ENCODE data around the gene TMEM107.
A peak's percentile ranks its signal among the peaks of the same experiment; 100 is the strongest.
"Not testable (repeated sequence)": the region's sequence is repeated elsewhere in the genome, so short reads cannot be mapped to it uniquely, and the experiment has no call there.

The TMEM107 gene

DNA sequence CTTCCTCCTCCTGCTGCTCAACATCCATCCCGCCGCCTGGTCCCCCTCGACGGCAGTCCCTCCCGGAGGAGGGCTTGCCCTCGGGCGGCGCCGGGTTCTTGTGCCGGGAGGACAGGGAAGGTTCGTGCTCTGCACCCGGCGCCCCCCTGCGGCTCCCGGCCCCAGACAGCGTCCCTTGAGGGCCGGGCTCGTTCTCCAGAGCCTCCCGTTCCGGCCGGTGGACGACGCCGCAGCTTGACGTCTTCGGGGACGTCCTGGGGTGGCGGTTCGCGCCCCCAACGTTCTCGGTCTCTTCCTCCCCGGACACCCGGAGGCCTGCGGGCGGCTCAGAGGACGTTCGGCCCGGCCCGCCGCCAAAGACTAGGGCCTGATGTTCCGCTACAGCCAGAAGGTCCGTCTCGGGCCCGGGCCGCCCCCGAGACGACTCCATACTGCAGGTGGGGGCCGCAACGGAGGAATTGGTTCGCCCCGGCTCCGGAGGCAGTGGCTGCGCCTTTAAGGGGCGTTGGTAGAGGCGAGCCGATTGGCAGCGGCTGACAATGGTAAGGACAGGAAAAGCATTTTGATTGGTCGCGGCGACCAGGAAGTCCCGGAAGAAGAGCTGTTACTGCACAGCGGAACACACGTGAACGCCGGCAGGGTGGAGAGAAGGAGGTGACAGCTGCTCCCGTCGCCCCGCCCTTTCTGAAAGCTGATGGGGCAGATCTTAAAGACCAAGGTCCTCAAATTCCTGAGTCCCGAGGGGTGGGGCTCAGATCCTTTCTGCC, 13.7 kb upstream of the TMEM107 start, which contains the start of gene BORCS6:
TSS of gene BORCS6 (minus strand) at position 470 of the 767 bp plus-strand sequence. CDS start at position 430, 40 bp downstream.
- peak; percentile 99 for DNase-seq (ENCODE audit: low read depth)

DNA sequence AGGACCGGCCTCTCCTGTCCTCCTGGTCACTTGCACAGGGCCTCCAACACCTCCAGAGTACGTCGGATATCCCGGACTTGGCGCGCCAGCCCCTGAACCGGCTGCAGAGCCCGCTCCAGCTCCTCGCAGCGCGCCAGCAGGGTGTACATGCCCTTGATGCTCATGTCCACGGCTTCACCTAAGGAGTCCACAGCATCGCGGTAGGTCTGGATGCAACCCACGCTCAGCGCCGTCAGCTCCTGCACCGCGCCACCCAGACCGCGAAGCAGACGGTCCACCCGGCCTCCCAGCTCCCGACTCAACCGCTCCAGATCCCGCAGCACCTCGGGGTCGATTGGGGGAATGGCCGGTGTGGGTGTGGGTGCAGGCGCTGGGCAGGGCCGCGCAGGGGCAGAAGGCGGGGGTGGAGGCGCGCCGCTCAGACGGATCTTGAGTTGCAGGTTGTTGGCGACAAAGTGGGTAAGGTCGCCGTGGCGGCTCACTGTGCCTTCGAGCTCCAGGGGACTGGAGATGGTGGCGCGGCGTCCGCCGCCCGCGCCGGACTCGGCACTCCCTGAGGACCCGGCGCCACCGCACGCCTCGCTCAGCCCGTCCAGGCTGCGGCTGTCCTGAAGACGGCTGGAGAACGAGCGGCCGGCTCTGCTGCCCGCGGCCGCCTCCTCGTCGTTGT, 13.0 kb upstream of the TMEM107 start:
- DNase-seq (ENCODE audit: low read depth): no peak

DNA sequence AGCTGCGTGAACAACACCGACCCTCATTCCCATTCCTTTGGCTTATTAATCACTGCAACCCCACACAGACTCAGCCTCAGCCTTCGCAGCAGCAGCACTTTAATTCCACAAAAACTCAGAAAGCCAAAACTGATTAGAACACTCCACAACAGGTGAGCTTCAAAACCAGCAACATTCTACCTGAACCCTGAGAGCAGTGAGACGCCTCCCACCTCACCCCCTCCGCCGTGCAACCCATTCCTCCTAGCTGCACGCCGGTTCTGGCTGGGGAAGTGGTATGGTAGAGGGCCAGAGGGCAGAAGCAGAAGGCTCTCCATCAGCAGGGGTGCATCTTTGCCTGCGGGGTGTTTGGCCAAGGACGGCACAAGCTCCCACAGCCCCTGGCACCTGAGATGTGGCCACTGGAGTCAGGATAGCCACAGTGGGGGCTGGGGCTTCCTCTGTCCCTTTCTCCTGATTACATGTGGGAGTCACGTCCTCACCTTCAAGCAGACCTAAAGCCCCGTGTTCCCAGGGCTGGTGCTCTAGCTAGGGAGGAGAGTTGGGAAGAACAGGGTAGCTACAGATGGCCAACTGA, 12.2 kb upstream of the TMEM107 start:
- DNase-seq (ENCODE audit: low read depth): no peak

DNA sequence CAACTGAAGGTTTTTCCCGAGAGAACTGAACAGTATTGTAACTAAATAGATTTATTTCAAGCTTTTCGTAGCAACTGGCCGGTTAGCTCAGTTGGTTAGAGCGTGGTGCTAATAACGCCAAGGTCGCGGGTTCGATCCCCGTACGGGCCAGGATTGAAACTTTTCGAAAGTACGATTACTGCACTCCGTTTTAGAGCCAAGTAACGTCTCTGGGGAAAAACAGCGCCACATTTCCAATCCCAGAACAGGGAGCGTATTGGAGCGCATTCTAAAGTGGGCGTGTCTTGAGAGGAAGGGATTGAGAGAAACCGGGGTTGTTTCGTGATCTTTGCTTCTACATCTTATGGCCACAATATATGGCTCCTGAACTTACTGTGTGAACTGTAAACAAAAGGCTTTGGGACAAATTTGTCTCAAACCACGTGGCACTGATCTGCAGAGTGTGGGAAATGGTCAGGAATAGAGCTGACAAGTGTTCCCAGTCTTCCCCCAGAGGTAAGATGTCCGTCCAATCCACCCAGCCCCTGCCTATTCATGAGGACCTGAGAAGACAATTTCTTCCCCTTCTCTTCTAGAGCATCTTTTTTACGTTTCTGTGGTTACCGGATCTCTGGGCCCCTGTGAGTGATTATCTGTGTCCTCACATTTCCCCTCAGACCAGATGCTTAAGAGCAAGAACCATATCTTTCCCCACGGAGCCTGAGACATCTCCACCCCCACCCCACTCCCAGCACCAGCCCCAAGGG, 11.5 kb upstream of the TMEM107 start:
- peak; percentile 100 for DNase-seq (ENCODE audit: low read depth)

DNA sequence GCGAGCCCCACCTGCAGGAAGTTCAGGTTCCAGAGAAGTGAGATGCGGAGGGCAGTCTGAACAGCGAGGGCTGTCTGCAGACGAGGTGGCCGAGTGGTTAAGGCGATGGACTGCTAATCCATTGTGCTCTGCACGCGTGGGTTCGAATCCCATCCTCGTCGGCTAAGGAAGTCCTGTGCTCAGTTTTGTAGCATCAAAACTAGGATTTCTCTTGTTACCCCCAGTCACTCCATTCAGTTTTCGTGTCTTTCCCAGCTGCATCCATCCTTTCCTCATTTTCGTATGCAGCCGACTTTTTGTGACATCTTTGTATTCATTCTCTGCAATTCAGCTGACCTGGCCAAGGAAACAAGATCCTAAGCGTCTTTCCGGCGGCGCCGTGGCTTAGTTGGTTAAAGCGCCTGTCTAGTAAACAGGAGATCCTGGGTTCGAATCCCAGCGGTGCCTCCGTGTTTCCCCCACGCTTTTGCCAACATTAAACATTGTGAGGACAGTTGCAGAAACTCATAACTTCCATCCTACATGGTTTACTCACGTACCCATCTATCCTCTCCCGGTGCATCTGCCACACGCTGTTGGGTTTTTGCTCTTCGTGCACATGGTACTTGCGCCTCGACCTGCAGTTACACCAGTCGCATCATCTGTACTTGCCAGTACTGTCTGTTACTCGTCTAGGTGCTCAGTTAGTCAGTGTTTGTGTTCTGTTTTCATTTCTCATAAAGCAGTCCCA, 10.8 kb upstream of the TMEM107 start:
- peak; percentile 96 for DNase-seq (ENCODE audit: low read depth)

DNA sequence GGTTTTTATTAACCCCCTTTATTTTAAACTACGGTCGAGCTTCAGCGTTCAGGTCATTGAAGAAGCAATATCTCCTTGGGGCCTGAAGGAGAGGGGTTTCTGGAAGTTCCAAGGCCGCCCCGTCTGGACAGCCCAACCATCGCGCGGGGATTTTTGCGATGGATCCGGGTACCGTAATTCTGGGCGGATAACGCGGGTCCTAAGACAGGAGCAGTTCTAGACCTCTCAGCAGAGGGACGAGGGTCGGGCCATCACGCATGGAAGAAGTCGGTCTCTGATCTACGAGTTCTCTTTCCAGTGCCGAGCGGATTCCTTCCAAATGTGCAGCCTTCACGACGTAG, 10.2 kb upstream of the TMEM107 start:
- no peak for DNase-seq (ENCODE audit: low read depth)

DNA sequence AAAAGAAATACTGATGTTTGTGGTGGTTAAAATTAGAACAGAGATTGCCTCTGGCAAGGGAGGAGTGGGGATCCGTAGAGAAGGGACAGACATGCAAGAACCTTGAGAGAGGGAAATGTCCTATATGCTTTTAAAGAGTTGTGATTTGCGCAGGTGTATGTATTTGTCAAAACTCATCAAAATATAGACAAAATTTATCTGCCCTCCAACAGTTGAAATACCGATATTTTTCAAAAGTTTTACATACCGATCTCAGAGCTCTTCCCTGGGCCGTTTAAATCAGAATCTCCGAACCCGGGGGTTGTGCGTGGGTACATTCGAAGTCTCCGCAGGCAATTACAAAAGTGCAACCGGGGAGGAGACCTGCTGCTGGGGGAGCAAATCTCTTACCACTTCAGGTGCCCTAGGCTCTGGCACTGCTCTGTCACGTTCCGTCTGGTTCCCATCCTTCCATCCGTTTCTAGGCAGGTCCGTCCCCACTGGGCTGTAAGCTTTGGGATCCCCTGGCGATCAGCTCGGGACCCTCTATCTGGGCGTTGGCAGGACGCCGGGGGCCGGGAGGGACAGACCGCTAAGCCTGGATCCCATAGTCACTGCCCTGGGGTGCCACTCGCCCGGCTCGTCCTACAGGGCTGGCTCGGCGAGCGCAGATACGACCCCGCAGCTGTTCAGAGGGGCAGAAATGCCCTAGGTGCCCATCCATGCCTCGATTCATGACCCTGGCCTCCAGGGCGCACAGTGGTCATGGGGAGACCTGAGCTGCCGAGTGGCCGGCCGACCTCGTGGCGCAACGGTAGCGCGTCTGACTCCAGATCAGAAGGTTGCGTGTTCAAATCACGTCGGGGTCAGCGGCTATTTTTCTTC, 9.6 kb upstream of the TMEM107 start:
- peak; percentile 54 for DNase-seq (ENCODE audit: low read depth)

DNA sequence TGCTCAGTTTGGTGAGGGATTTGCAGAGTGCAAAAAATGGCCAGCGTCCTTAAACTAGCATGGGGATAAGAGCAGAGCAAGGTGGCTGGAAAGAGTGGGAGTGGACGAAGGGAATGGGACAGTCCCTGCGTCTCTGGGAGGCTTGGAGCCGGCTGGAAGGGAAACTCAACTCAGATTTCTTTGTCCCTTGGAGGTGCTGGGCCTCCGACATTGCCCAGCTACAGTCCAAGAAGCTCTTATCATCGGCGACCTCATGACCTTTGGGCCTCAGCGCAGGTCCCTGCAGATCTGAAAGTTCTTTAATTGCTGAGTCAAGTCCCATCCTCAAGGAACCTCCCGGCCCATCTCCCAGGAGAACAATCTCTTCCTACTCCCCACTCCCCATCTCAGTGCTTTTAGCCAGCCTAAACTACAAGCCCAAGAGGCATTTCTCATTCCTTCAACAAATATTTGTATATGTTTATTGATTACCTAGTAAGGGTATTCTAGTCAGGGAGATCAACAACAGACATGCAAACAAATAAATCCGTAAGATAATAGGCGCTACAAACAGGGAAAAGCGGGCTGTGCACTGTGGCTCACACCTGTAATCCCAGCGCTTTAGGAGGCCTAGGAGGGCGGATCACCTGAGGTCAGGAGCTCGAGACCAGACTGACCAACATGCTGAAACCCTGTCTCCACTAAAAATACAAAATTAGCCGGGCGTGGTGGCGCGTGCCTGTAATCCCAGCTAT, 985 bp upstream of the TMEM107 start:
- DNase-seq (ENCODE audit: low read depth): no peak

DNA sequence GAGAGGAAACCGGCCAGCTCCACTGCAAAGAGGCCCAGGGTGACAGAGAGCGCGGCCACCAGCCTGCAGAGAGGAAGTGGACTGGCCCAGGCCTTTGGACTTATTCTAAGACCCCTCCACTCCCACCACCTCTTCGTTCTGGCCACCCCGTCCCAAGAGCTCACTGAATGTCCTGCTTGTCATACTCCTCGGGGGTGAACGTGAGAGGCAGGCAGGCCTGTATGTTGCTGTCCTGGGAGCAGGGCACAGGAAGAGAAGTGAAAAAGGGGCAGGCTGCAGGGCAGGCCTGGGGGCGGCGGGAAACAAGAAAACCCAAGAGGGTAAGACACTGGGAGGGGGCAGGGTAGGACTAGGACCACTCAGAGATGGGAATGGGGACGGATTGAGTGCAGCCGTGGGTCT, 384 bp downstream of the TMEM107 start:
- no peak for DNase-seq (ENCODE audit: low read depth)

DNA sequence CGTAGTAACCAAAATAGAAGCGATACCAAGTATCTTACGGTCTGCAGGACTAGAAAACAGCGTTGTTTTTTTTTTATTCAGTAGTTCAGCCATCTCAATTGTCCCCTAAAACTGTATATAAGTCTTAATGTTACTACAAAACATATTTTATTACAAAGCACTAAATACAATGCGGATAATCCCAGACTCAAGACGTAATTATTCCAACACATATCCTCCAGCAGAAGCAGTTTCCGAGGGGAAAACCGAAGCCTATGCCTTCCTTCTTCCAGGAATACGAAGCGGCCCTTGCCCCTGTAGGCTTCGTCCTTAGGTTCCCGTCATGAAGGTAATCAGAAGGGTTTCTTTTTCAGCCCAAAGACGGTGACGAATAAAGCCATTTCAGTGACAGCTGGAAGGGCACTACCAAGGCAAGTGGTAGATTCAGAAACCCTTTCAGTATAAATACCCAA, 2.3 kb downstream of the TMEM107 start:
- DNase-seq (ENCODE audit: low read depth): no peak

DNA sequence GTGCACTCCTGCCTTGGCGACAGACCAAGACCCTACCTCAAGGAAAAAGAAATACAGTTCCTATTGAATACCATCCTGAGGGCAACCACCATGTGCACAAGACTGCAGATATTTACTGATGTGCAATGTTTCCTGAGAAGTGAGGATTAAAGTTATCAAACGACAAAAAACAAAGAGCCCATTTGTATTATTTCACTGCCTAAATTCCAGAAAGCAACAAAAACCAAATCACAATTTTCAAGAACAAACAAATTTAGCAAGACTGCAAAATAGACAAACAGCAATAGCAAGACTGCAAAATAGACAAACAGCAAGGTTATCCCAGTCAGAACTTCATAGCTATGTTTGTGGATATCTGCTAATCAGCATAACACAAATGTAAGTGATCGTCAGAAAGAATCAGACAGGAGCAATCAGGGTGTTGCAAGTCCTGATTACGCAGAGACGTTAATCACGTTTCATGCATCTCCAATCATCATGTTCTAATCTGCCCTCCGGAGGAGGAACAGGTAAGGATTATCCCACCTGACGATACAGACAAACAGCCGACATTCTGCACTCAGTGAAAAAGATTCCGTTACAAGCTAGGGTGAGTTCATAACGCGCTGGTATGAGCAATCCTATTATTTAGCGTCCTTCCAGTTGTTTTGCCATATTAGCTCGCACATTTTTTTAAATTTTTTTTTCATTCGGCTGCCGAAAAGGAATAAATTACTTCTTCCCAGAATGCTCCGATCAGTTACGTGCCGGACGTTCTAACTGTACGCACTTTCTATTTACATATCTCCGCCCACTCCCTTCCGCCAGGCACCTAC, 2.9 kb downstream of the TMEM107 start:
- DNase-seq (ENCODE audit: low read depth): peak; percentile 95

DNA sequence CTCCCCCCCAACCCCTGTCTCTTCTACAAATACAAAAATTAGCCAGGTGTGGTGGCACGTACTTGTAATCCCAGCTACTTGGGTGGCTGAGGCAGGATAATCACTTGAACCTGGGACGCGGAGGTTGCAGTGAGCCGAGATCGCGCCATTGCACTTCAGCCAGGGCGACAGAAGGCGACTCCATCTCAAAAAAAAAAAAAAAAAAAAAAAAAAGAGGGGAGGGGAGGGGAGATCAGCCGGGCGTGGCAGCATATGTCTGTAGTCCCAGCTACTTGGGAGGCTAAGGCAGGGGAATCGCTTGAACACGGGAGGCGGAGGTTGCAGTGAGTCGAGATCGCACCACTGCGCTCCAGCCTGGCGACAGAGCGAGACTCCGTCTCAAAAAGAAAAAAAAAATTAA, 6.0 kb downstream of the TMEM107 start:
- not testable (repeated sequence) for DNase-seq (ENCODE audit: low read depth)

DNA sequence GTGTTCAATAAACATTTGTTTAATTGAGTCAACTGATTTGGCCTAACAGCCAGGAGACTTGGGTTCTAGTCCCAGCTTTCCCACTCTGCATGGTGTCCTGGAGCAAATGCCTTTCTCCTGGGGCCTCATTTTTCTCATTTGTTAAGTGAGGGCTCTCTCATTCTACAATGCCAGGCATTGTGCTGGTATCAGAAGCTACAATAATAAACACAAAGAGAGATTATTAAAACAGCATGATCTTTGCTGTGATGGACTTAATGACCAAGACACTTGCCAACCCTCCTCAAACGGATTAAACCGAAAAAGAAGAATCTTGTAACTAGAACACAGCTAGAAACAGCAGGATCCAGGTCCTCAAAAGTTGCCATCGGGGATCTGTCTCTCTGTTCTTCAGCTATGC, 8.7 kb downstream of the TMEM107 start:
- no peak for DNase-seq (ENCODE audit: low read depth)

DNA sequence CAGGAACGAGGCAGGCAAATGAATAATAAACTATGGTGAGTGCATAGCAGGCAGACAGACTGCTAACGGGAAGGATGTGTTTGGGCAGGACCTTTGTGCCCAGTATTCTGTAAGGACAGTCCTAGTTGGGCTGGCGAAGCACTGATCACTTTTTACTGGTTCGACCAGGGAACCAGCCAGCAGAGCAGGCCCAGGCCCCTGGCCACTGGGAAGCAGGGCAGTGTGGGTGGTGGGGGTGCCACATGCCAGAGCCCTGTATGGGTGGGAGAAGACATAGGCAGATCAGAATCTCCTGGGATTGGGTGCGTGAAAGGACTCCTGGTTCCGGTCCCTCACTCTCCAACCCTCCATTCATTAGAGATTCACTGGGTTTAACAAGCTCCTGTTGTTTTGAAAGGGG, 9.4 kb downstream of the TMEM107 start:
- DNase-seq (ENCODE audit: low read depth): no peak

DNA sequence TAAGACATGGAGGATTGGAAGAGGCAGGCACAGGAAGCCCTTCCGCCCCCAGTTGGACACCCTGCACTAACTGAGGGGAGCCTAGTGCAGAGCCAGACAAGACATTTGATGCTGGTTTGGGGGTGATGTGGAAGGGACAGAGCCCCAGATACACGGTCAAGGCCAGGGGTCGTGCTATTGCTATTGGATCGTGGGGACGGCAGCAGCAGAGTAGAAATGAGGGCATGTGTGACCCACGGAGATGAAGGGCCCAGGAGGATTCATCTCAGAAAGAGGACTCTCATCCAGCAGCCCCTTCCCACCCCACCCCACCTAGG, 11.4 kb downstream of the TMEM107 start:
- no peak for DNase-seq (ENCODE audit: low read depth)

DNA sequence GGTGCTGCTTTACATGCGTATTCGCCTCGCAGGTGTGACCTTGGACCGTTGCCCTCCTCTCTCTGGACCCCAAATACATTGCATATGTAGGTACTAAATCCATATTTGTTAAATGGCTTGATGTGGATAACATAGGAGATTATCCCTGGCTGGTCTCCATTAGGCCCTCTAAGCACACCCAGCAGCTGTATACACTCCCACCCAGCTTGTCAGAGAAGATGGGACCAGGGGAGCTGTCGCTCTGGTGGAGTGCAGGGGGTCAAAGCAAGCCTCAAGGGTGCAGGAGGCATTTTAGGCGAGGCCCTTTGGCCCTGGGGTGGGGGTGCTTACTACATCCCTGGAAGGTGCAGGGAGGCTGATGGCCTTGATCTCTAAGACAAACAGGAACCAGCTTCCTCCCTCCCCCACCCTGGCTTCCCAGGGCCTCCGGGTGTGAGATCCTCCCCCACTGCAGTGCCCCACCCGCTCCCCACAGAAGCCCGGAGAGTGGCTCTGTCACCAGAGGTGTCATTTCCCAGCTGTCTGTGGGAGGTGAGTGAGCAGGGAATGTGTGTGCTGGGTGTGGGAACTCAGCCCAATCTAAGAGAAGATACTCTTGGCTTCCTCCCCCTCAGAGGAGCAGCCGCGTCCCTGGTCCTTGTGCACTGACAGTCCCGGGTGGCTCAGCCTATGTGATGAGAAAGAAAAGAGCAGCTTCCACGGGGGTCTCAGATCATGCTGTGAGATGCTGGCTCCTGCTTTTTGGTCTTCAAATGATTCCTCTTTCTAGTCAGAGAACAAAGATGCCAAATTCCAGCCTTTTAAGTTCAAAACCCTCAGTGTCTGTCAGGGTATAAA, 12.0 kb downstream of the TMEM107 start:
- DNase-seq (ENCODE audit: low read depth): no peak

DNA sequence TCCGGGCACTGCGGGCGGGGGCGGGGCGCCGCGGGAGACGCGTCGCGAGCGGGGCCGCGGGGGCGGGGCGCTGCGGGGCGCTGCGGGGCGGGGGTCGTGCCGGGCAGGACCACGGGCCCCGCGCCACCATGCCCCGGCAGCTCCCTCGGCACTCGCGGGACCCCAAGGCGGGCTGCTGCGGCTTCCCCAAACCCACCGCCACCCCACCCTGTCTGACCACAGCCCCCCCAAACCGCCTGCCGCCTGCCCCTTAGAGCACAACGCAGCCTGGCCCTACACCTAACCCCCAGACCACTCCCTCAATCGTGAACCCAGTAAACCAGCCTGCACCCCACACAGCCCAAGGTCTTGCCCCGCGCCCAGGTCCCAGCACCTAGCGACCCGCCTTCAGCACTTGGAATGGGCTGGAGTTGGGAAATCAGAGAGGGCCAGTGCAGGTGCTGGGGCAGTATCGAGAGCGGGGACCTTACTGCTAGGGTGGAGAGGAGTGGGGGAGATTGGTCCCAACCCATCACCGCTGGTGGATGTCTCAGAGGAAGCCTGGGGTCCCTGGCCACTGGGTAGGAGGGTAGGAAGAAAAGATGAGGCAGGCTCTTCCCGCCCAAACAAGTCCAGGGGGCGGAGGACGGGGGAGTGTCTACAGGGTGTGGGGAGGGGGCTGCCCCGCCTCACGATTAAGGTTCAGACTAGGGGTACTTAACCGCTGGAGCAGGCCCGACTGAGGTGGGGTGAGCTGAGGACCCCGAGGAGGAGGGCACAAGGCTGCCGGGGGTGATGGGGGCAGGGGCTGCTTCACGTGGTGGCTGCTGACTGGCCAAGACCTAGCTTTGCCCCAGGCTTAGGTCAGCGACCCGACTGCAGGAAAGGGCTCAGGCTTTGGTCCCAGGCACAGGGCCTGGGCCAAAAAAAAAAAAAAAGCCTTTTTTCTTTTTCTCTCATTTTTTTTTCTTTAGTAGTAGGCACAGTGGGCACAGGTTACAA, 12.9 kb downstream of the TMEM107 start:
- no peak for DNase-seq (ENCODE audit: low read depth)
